ENCODE data around the gene RPL7L1. TPM values are rescaled to one million over a fixed set of nuclear protein-coding genes. Genes with fewer than 3 reads are reported as not detected.

RPL7L1 gene
- total and polyA plus RNA-seq, 2 of the 13 experiments (the other 11 are each of a cell fraction or from before 2014, with no cell fraction given), result 51.6 to 179 TPM

GRCh38 chr6:42928986-42929820 is 49.8 kb downstream of the RPL7L1 start, which contains the start of gene CNPY3 (continued):
- TF ChIP-seq NR2F6 (IDR thresholded peaks at IDR 0.05), result no peak
- peak; percentile 53 for TF ChIP-seq NR2F6 (CRISPR knock-in tag; IDR thresholded peaks at IDR 0.05)
- peak; percentile 97 for TF ChIP-seq ZNF253 (CRISPR knock-in tag; IDR thresholded peaks at IDR 0.05; ENCODE audit: borderline replicate concordance)
- TF ChIP-seq MED8 (CRISPR knock-in tag; IDR thresholded peaks at IDR 0.05; ENCODE audit: insufficient replicate concordance), result peak; percentile 58
- TF ChIP-seq NFIB (CRISPR knock-in tag; IDR thresholded peaks at IDR 0.05; ENCODE audit: borderline replicate concordance), result 0 out of 2 replicates have a peak, but pooled peaks have one; percentile 74
- peak; percentile 88; the same call in 1 of the 2 replicates for TF ChIP-seq TOE1 (CRISPR knock-in tag; IDR thresholded peaks at IDR 0.05)
- peak; percentile 86; the same call in 1 of the 2 replicates for TF ChIP-seq GFI1 (CRISPR knock-in tag; IDR thresholded peaks at IDR 0.05; ENCODE audit: borderline replicate concordance)
- TF ChIP-seq SRY (CRISPR knock-in tag; IDR thresholded peaks at IDR 0.05), result peak; percentile 93
- peak; percentile 96 for TF ChIP-seq ZNF451 (CRISPR knock-in tag; IDR thresholded peaks at IDR 0.05)
- peak; percentile 99 for TF ChIP-seq POGK (CRISPR knock-in tag; conservative IDR thresholded peaks at IDR 0.05)
- peak; percentile 80; the same call in 1 of the 2 replicates for TF ChIP-seq MTERF4 (CRISPR knock-in tag; IDR thresholded peaks at IDR 0.05)
- TF ChIP-seq ZNF331 (CRISPR knock-in tag; IDR thresholded peaks at IDR 0.05), result peak; percentile 93
- peak; percentile 82 for TF ChIP-seq XRCC5 (optimal IDR thresholded peaks at IDR 0.05; ENCODE audit: low read length)
- TF ChIP-seq ZNF687 (CRISPR knock-in tag; IDR thresholded peaks at IDR 0.05), result peak; percentile 100
- TF ChIP-seq TP53 (CRISPR knock-in tag; conservative IDR thresholded peaks at IDR 0.05), result 0 out of 2 replicates have a peak, but pooled peaks have one; percentile 54
- peak; percentile 96; the same call in 1 of the 2 replicates for TF ChIP-seq ZNF788 (CRISPR knock-in tag; IDR thresholded peaks at IDR 0.05; ENCODE audit: borderline replicate concordance)
- peak; percentile 96 for TF ChIP-seq ELF1 (CRISPR knock-in tag; IDR thresholded peaks at IDR 0.05)
- TF ChIP-seq HMG20B (CRISPR knock-in tag; conservative IDR thresholded peaks at IDR 0.05), result peak; percentile 41; the same call in 1 of the 2 replicates
- TF ChIP-seq SIN3B (IDR thresholded peaks at IDR 0.05; ENCODE audit: low read length), result no peak
- TF ChIP-seq ZBTB38 (CRISPR knock-in tag; IDR thresholded peaks at IDR 0.05), result peak; percentile 96
- peak; percentile 99 for TF ChIP-seq E2F1 (CRISPR knock-in tag; IDR thresholded peaks at IDR 0.05)
- peak; percentile 98 for TF ChIP-seq ZNF543 (CRISPR knock-in tag; IDR thresholded peaks at IDR 0.05)
